HG02840 (cell line): ENCODE results near the gene TMEM187.

Experiments
- ATAC-seq: cut with Tn5 transposase; IDR thresholded peaks from one replicate; pipeline ENCODE4 v1.9.1; 2021; ENCODE audit warnings: mild to moderate bottlenecking, moderate library complexity, moderate number of reproducible peaks; ENCODE audit not compliant: unreplicated experiment, low FRiP score

The TMEM187 gene

GRCh38 chrX:153953342-153953830 lies 19.2 kb upstream of the TMEM187 start:
- no peak for ATAC-seq

GRCh38 chrX:153953892-153954557 lies 18.5 kb upstream of the TMEM187 start:
- no peak for ATAC-seq

- no peak for ATAC-seq
Measured at GRCh38 chrX:153954558-153955227, 17.9 kb upstream of the TMEM187 start.

DNA sequence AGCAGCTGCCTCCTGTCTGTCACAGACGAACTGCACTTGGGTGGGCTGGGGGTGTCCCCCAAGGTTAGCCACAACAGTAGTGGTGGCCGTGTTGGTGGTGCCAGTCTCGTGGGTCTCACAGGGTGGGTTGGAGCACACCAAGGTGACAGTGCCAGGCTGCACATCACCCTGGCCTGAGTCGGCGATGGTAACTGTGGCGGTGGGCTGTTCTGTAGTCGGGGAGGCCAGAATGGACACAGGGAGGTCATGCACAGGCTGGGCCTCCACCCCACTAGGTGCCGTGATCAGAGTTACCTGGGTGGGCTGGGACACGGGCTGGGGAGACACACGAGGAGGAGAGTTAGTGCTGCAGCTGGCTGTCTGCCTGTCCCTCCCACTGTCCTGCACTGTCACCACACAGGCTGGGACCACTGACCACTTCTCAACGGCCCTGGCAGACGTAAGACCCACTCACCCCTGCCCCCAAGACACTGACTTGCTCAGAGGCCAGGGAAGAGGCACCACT lies 17.3 kb upstream of the TMEM187 start:
- no peak for ATAC-seq

DNA sequence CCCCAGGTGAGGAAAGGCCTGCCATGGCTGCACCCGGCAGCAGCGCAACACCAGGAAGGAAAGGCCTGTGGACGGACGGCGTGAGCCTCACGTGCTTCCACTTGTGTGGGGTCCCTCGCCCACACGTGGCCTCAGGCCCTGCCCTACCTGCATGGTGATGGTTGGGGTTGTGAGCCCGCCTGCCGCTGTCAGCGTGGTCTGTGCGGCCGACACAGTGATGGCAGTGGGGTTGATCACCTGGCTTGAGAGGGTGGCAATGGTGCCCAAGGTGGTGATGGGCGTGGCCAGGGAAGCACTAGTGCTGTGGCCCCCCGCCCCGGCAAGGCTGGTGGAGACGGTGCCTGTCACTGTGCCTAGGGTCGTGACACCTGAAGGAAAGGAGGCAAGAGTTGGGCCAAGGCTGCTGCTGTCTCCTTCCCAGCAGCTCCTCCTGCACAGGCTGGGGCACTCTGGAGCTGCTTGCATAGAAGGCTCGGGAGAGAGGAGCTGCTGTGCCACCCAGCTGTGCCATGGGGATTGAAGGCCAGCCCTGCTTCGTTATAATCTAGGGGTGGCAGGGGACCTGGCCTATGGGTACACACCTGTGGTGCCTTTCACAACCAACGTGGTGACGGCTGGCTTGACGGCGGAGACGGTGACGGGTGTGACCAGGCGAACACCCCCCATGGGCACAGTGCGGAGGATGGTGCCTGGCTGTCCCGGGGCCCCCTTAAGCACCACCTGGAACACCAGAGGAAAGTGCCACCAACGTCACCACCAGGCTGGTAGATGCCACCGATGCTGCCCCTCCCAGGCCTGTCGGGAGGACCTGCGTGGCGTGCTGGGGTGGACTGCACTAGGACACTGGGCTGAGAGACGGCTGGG lies 16.3 kb upstream of the TMEM187 start:
- ATAC-seq = no peak

DNA sequence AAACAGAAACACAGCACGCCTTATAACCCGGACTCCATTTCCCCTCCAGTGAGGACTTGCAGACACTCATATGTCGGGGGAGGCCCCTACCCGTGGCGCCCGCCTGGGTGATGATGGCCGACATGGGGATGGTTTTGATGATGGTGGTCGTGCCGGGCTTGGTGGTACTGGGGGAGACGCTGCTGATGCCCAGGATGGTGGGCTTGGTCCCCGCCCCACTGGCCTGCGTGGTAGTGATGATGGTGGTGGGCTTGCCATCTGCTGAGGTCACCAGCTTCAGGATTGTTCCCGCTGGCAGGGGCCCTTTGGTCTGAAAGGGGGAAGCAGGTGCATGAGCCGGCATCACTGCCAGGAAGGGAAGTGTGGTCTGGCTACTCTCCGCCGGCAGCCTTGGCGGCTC lies 15.3 kb upstream of the TMEM187 start:
- ATAC-seq = no peak

DNA sequence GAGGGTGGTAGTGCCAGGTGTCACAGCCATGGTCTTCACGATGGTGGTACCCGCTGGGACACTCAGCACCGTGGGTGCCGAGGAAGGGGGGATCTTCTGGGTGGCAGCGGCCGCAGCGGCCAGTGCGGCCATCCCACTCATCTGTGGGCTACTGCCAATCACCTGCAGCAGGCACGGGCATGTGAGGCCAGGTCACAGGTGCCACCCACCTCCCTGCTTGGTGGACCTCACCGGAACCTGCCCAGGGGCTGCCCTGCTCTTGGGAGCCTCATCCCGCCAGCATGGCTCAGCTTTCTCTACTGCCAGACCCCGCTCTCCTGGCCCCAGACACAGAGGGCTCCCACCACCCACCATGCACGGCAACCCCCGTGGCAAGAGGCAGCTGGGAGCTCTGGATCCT lies 13.9 kb upstream of the TMEM187 start:
- ATAC-seq = no peak

GRCh38 chrX:153959649-153960048 lies 12.9 kb upstream of the TMEM187 start:
- ATAC-seq = no peak

DNA sequence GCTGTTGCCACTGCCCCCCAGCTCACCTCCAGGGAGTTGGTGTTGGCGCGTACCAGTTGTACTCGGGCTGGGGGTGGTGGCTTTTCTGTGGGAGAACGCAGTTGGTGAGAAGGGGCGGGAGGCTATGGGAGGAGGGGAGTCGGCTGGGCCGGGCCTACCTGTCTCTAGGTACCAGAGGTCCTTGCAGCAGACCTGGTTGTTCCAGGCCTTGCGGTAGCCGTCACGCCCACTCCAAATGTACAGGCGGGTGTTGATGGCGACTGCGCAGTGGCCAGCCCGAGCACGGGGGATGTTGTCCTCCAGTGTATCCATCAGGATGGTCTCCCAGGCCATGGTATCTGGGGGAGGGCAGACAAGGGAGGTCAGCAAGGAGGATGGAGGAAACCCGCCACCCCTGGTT lies 12.5 kb upstream of the TMEM187 start:
- no peak for ATAC-seq

DNA sequence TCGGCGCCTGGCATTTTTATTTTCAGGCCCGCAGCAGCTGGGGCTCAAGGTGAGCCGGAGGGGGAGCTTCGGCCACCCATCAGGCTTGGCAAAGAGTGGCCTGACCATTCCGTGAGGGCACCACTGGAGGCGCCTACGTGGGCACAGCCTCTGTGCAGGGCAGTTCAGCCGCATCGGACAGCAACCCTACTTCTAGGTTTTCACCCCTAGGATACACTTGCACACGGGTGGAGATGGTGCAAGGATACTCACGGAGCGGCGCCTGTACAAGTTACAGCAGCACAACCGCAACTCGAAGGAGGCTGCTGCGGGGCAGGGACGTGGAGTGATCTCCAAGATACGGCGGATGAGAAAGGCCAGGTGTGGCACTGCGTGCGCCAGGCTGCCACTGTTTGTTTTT lies 11.8 kb upstream of the TMEM187 start:
- ATAC-seq = no peak

GRCh38 chrX:153961292-153961691 lies 11.3 kb upstream of the TMEM187 start:
- no peak for ATAC-seq

GRCh38 chrX:153963546-153963945 lies 9.0 kb upstream of the TMEM187 start:
- no peak for ATAC-seq

DNA sequence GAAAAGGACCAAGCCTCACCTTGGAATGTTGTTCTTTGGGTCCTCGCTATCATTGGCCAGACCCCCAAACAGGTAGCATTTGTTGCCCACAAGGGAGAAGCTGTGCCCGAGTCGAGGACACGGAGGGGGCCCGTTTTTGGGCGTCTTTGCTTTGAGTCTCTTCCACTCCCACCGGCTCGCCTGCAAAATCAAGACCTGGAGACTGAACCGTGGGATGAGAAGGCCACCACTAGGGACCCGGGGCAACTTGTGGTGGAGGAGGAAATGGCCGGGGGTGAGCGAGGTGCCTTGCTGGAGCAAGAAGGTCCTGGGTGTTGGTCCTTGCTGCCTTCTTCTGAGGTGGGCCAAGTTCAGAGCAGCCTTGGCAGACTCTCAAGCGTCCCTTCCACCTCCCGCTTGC lies 8.4 kb upstream of the TMEM187 start:
- no peak for ATAC-seq

DNA sequence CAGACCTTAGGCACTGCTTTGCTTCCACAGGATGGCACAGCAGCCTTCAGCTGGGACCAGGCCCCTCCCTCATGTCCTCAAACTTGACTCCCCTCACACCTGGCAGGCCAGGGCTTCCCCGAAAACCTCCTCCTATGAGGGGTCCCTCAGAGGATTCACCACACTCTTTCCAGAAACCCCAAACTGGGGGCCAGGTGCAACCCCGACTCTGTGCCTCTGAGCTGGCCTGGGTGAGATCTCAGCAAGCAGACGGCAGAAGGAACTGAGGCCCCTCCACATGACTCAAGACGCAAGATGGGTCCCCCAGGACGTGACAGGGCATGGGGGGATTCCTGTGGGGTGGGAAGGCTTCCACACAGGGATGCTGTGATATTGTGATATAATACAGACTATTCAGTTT lies 7.1 kb upstream of the TMEM187 start:
- ATAC-seq = no peak

- no peak for ATAC-seq
Measured at GRCh38 chrX:153966283-153966688, 6.3 kb upstream of the TMEM187 start.

GRCh38 chrX:153966841-153967535 lies 5.6 kb upstream of the TMEM187 start:
- ATAC-seq = no peak

DNA sequence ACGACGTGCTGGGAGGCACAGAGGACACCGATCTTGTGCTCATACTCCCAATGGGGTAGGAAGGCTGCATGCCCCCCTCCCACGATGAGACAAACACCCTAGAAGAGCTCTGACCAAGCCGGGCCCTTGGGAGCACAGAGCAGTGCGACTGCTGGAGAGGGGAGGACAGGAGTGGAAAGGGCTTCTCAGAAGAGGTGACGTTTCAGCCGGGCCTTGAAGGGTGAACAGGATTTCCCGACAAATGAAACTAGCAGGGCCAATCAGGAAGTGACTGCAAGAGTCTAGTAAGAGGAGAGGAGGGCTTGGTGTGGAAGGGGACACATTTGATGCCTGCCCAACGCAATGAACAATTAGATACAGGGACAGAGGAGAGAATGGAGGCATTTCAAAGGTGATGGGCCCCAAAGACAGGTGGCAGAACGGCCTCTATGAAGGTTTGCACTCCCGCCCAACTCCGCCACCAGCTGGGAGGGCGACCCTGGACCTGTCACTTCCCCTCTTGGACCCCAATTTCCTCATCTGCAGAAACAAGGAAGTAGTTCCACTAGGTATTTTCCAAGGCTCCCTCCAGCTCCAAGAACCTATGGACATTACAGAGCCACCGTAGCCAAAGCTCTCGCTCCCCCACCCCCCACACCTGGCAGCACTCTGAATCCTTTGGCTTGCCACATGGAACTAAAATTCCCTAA lies 4.9 kb upstream of the TMEM187 start:
- no peak for ATAC-seq

GRCh38 chrX:153968255-153968654 lies 4.3 kb upstream of the TMEM187 start:
- ATAC-seq = no peak

DNA sequence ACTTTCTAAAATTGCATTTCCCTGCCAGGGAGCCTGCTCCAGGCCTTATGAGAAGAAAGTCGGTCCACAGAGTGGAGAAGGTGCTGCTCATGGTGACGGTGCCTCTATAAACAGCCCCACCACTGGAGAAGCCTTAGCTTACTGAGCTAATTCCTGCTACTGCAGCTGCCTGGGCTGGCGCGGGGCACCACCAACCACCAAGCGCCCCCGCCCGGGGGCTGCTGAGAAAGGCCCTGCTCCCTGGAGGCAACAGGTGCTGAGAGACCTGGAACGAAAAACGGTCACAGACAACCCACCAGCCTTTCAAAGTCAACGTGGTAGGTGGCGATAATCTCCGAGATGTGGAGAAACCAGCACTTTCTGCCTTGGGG lies 3.8 kb upstream of the TMEM187 start:
- no peak for ATAC-seq
